A673 (cell line): ENCODE results near the gene BMPR1A.
A peak's percentile ranks its signal among the peaks of the same experiment; 100 is the strongest.

Source experiments
- CTCF ChIP-seq: fragments of 300-800, 200-600 bp; sonication (generic); conservative IDR thresholded peaks from 2 replicates; pipeline ENCODE4 v1.5.1; 2017; ENCODE audit warnings: low read depth, mild to moderate bottlenecking, antibody characterized with exemption, low read length, moderate library complexity, mixed read lengths
- EZH2 ChIP-seq: fragments of 200-600 bp; sonication (generic); IDR thresholded peaks from 2 replicates; pipeline ENCODE4 v1.6.1; 2017; ENCODE audit warnings: borderline replicate concordance, low read depth, mild to moderate bottlenecking, mixed read lengths, antibody characterized with exemption, low read length; ENCODE audit not compliant: poor library complexity, severe bottlenecking

- peak; percentile 43; the same call in 1 of the 2 replicates for TF ChIP-seq CTCF
- TF ChIP-seq EZH2: no peak
Observed at GRCh38 chr10:86757113-86757972, 924 bp downstream of the BMPR1A start.
